GM21528 (cell line): Measurements from ENCODE around the gene BIRC2.
"Not testable (repeated sequence)": the region's sequence is repeated elsewhere in the genome, so short reads cannot be mapped to it uniquely, and the experiment has no call there.

Experiments
- ATAC-seq: cut with Tn5 transposase; IDR thresholded peaks from one replicate; pipeline ENCODE4 v1.9.1; 2021; ENCODE audit warnings: mild to moderate bottlenecking, moderate library complexity; ENCODE audit not compliant: unreplicated experiment, low FRiP score

Gene BIRC2

GRCh38 chr11:102368472-102368871, 21.5 kb downstream of the BIRC2 start:
- peak; percentile 100 for ATAC-seq

- ATAC-seq: not testable (repeated sequence)
Observed at GRCh38 chr11:102374633-102375424, 27.8 kb downstream of the BIRC2 start.

GRCh38 chr11:102375720-102376399, 28.8 kb downstream of the BIRC2 start:
- no peak for ATAC-seq

GRCh38 chr11:102377891-102378290, 30.9 kb downstream of the BIRC2 start:
- ATAC-seq: no peak

GRCh38 chr11:102378818-102379217, 31.8 kb downstream of the BIRC2 start:
- ATAC-seq: no peak

GRCh38 chr11:102382384-102382783, 35.4 kb downstream of the BIRC2 start:
- no peak for ATAC-seq

- ATAC-seq: no peak
Observed at GRCh38 chr11:102383839-102384238, 36.8 kb downstream of the BIRC2 start.

GRCh38 chr11:102384419-102385079, 37.5 kb downstream of the BIRC2 start:
- ATAC-seq: no peak

- ATAC-seq: no peak
Observed at GRCh38 chr11:102385085-102386007, 38.3 kb downstream of the BIRC2 start.

GRCh38 chr11:102386136-102386734, 39.2 kb downstream of the BIRC2 start:
- no peak for ATAC-seq

GRCh38 chr11:102387043-102387781, 40.2 kb downstream of the BIRC2 start:
- no peak for ATAC-seq

- ATAC-seq: no peak
Observed at GRCh38 chr11:102389253-102389652, 42.2 kb downstream of the BIRC2 start.

GRCh38 chr11:102390667-102391465, 43.9 kb downstream of the BIRC2 start:
- ATAC-seq: peak; percentile 79

GRCh38 chr11:102391549-102392237, 44.7 kb downstream of the BIRC2 start:
- ATAC-seq: no peak

GRCh38 chr11:102393272-102393730, 46.3 kb downstream of the BIRC2 start:
- no peak for ATAC-seq

- no peak for ATAC-seq
Observed at GRCh38 chr11:102395720-102396393, 48.8 kb downstream of the BIRC2 start.
